ENCODE measurements around the gene PDE7B.

The PDE7B gene

GRCh38 chr6:136216503-136217401 lies 365.3 kb downstream of the PDE7B start (continued):
- TF ChIP-seq, protein P1, sequence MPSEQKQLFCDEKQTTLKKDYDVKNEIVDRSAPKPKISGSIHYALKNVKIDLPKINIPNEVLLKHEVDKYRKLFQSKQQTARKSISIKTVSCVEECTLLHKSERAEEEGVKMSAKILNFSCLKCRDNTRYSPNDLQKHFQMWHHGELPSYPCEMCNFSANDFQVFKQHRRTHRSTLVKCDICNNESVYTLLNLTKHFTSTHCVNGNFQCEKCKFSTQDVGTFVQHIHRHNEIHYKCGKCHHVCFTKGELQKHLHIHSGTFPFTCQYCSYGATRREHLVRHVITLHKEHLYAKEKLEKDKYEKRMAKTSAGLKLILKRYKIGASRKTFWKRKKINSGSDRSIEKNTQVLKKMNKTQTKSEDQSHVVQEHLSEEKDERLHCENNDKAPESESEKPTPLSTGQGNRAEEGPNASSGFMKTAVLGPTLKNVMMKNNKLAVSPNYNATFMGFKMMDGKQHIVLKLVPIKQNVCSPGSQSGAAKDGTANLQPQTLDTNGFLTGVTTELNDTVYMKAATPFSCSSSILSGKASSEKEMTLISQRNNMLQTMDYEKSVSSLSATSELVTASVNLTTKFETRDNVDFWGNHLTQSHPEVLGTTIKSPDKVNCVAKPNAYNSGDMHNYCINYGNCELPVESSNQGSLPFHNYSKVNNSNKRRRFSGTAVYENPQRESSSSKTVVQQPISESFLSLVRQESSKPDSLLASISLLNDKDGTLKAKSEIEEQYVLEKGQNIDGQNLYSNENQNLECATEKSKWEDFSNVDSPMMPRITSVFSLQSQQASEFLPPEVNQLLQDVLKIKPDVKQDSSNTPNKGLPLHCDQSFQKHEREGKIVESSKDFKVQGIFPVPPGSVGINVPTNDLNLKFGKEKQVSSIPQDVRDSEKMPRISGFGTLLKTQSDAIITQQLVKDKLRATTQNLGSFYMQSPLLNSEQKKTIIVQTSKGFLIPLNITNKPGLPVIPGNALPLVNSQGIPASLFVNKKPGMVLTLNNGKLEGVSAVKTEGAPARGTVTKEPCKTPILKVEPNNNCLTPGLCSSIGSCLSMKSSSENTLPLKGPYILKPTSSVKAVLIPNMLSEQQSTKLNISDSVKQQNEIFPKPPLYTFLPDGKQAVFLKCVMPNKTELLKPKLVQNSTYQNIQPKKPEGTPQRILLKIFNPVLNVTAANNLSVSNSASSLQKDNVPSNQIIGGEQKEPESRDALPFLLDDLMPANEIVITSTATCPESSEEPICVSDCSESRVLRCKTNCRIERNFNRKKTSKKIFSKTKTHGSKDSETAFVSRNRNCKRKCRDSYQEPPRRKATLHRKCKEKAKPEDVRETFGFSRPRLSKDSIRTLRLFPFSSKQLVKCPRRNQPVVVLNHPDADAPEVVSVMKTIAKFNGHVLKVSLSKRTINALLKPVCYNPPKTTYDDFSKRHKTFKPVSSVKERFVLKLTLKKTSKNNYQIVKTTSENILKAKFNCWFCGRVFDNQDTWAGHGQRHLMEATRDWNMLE (tag by site-specific recombination; conservative IDR thresholded peaks at IDR 0.05; ENCODE audit: low read depth) = peak; percentile 91
- TF ChIP-seq ZNF146 (tag by site-specific recombination; IDR thresholded peaks at IDR 0.05) = no peak
- peak; percentile 87 for TF ChIP-seq ZNF510 (tag by site-specific recombination; IDR thresholded peaks at IDR 0.05; ENCODE audit: insufficient replicate concordance)
- peak; percentile 56 for TF ChIP-seq ZNF629 (tag by site-specific recombination; IDR thresholded peaks at IDR 0.05)
- TF ChIP-seq ZNF654 (tag by site-specific recombination; IDR thresholded peaks at IDR 0.05; ENCODE audit: low read depth) = peak; percentile 37
- TF ChIP-seq PRDM2 (tag by site-specific recombination; IDR thresholded peaks at IDR 0.05; ENCODE audit: borderline replicate concordance) = no peak
- TF ChIP-seq ZNF426 (tag by site-specific recombination; IDR thresholded peaks at IDR 0.05) = peak; percentile 97
- TF ChIP-seq ZNF621 (tag by site-specific recombination; IDR thresholded peaks at IDR 0.05) = no peak
- TF ChIP-seq ZNF324 (tag by site-specific recombination; IDR thresholded peaks at IDR 0.05) = no peak
- peak; percentile 76; the same call in 1 of the 2 replicates for TF ChIP-seq ZNF202 (tag by site-specific recombination; IDR thresholded peaks at IDR 0.05; ENCODE audit: borderline replicate concordance)
- 0 out of 2 replicates have a peak, but pooled peaks have one; percentile 80 for TF ChIP-seq ZNF354C (tag by site-specific recombination; IDR thresholded peaks at IDR 0.05; ENCODE audit: borderline replicate concordance, low read depth)
- TF ChIP-seq ZNF624 (tag by site-specific recombination; IDR thresholded peaks at IDR 0.05) = no peak
- peak; percentile 93 for TF ChIP-seq ZNF555 (tag by site-specific recombination; conservative IDR thresholded peaks at IDR 0.05)
- no peak for TF ChIP-seq ZNF768 (tag by site-specific recombination; IDR thresholded peaks at IDR 0.05)
- peak; percentile 47; the same call in 1 of the 2 replicates for TF ChIP-seq ZNF664 (tag by site-specific recombination; IDR thresholded peaks at IDR 0.05)
- no peak for TF ChIP-seq ZNF423 (tag by site-specific recombination; IDR thresholded peaks at IDR 0.05)
- TF ChIP-seq, protein P2, sequence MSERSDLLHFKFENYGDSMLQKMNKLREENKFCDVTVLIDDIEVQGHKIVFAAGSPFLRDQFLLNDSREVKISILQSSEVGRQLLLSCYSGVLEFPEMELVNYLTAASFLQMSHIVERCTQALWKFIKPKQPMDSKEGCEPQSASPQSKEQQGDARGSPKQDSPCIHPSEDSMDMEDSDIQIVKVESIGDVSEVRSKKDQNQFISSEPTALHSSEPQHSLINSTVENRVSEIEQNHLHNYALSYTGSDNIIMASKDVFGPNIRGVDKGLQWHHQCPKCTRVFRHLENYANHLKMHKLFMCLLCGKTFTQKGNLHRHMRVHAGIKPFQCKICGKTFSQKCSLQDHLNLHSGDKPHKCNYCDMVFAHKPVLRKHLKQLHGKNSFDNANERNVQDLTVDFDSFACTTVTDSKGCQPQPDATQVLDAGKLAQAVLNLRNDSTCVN (tag by site-specific recombination; optimal IDR thresholded peaks at IDR 0.05) = no peak
- peak; percentile 72 for TF ChIP-seq ZNF623 (tag by site-specific recombination; IDR thresholded peaks at IDR 0.05)
- TF ChIP-seq ZNF138 (tag by site-specific recombination; IDR thresholded peaks at IDR 0.05; ENCODE audit: borderline replicate concordance) = 0 out of 2 replicates have a peak, but pooled peaks have one; percentile 19
- TF ChIP-seq ZNF596 (tag by site-specific recombination; IDR thresholded peaks at IDR 0.05) = no peak

Measured in HEK293 (cell line).